ENCODE measurements around the gene WDR45B.

DNA sequence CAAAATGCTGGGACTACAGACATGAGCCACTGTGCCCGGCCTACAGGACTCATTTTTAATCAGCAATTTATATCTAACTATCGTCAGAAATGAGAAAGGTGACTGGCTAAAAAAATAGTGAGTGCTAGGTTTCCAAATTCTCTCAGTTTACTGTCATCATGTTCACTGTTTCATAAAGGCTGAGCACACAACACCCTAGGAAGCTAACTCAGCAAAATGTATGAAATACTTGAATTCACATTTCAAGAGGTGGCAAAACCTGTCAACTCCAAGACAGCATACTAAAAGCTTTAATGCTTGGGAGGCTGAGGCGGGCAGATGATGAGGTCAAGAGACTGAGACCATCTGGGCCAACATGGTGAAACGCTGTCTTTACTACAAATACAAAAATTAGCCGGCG lies 16.7 kb downstream of the WDR45B start:
- no peak for TF ChIP-seq POLR2A (IDR thresholded peaks at IDR 0.05)
- no peak for TF ChIP-seq CTCF (IDR thresholded peaks at IDR 0.05)

Measured in body of pancreas (tissue), 4 donors.